D721Med (cell line): ENCODE measurements around the gene ETV6.
"Not testable (repeated sequence)": the region's sequence is repeated elsewhere in the genome, so short reads cannot be mapped to it uniquely, and the experiment has no call there.

Experiments
- DNase-seq: peaks from one replicate; pipeline ENCODE4 v3.0.0; 2011; ENCODE audit warnings: low spot score; ENCODE audit not compliant: insufficient read length
- FAIRE-seq: peaks from 2 replicates; lab custom pipeline; 2011; peaks lifted over from hg19 to GRCh38; lab: Jason Lieb, UNC
- CTCF ChIP-seq: IDR thresholded peaks from 2 replicates; pipeline ENCODE4 v1.5.1; 2012; ENCODE audit warnings: mild to moderate bottlenecking, control low read depth; ENCODE audit not compliant: insufficient read depth; ENCODE audit errors: missing control alignments

ETV6 gene

GRCh38 chr12:11676052-11676451, 26.6 kb downstream of the ETV6 start:
- FAIRE-seq, result no peak
- DNase-seq, result no peak
- TF ChIP-seq CTCF, result no peak

- TF ChIP-seq CTCF, result no peak
- FAIRE-seq (no peak), DNase-seq (no peak)
These were observed 27.6 kb downstream of the ETV6 start for GRCh38 chr12:11677093-11677492.

GRCh38 chr12:11677752-11678151, 28.3 kb downstream of the ETV6 start:
- FAIRE-seq, result no peak
- TF ChIP-seq CTCF, result no peak
- no peak for DNase-seq

GRCh38 chr12:11678781-11679180, 29.3 kb downstream of the ETV6 start:
- FAIRE-seq, result no peak
- no peak for DNase-seq
- TF ChIP-seq CTCF, result no peak

- FAIRE-seq, result no peak
- TF ChIP-seq CTCF, result no peak
- DNase-seq, result no peak
These were observed 31.7 kb downstream of the ETV6 start for GRCh38 chr12:11681207-11681606.

GRCh38 chr12:11681695-11682094, 32.2 kb downstream of the ETV6 start:
- DNase-seq, FAIRE-seq: not testable (repeated sequence)

GRCh38 chr12:11684393-11684792, 34.9 kb downstream of the ETV6 start:
- TF ChIP-seq CTCF, result no peak
- FAIRE-seq (no peak), DNase-seq (no peak)

- no peak for FAIRE-seq
- no peak for DNase-seq
- no peak for TF ChIP-seq CTCF
These were observed 35.3 kb downstream of the ETV6 start for GRCh38 chr12:11684811-11685210.
